Measurements from ENCODE around the gene PDGFD.

Gene PDGFD

DNA sequence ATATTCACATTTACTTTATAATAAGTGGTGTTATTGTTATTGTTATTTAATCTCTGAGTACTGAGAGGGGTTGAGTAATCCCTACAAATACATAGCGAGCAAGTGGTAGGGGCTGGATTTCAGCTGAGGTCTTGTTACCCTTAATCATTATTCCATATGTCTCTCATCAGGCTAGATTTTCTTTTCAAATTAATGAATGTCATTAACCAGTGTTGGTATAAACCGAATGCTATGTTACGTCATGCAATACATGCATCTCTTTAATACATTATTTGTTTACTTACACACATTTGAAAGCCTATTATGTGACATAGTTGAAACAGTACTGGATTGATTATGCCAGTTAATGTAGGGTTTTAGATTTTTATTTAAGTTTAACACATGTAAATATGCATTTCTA is 18.9 kb downstream of the PDGFD start:
- DNase-seq (ENCODE audit: low read depth), result no peak

DNA sequence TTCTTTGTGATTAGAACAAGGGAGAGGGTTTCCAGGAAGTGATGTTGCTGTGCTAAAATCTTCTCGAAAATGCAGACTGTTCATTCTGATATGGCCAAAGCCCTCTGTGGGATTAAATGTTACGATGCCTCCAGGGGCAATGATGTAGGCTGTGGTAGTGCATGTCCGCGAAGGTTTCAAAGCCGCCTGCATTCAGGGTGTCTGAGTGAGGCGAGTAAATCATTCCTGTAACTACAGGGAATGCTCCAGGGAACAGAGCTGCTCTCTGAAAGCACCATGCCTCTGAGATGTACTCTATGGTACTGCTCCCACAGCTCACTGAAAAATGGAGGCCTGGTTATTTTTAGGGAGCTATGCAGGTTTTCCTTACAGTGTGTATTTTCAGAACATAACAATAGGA is 21.2 kb downstream of the PDGFD start:
- no peak for DNase-seq (ENCODE audit: low read depth)

DNA sequence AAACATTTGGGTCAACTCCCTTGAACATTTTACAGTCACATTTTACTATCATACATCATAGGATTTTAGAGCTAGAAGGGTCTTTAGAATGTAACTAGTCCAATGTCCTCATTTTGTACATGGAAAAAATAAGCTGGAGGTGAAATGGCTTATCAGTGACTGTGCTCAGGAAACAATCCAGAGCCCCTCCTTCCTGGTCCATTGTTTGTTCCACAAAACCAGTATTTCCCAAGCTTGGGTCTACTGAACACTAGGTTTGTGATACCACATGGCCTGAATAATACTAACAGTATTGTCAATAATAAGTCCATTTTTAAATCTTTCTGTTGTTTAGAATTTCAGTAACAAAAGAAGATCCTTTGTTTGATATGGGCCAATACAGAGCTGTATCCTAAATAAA is 27.1 kb downstream of the PDGFD start:
- no peak for DNase-seq (ENCODE audit: low read depth)

DNA sequence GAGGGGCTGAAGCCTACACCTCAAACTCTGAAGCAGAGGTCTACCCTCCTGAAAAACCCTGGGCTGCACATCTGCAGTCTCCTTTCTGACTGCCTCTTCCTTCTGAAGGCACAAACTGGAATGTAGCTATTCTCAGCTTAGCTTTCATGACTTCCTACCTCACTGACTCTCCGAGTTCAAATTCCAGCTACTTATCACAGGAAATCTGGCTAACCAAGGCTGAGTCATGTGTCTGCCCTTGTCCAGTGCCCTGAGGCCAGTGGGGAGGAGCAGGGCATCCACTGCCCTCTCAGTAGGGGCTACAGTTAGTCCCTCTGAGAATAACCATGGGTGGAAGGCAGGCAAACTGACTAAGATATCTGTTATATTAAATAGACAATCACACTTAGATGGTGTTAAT is 29.2 kb downstream of the PDGFD start:
- DNase-seq (ENCODE audit: low read depth), result peak; percentile 74

DNA sequence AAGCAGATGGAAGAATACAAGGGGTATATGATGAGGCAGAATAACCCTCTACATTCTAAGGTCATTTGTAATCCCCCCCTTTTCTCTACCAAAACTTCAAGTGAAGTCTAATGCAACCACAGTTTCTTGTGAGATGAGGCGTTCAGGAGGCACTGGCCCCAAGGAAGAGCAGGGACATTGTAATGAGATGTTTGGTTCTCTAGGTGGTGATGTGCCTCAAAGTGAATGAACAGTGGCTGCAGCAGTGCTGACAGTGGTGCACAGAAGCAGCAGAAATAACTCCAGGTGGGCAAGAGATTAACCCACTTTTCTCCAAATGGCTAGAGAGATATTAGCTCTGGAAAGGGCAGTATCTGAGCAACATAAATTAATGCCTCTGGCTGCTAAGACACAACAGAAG is 33.8 kb downstream of the PDGFD start:
- no peak for DNase-seq (ENCODE audit: low read depth)

DNA sequence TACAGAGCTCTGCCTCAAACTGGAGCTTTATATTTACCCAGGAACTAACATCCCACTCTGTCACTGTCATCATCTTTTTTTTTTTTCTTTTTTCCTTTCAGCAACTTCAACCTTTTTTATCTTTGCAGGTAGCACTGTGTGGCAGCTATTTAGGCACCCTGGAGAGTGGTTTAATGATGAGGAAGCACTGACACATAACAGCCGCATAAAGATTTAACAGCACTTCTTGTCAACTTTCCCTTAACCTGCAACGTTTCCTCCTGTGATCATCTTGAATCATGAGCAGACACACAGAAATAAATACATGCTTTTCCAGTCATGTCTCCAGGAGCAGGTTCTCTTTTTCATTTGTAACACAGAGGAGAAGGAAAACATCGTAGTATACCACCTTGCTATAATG is 34.8 kb downstream of the PDGFD start:
- no peak for DNase-seq (ENCODE audit: low read depth)

DNA sequence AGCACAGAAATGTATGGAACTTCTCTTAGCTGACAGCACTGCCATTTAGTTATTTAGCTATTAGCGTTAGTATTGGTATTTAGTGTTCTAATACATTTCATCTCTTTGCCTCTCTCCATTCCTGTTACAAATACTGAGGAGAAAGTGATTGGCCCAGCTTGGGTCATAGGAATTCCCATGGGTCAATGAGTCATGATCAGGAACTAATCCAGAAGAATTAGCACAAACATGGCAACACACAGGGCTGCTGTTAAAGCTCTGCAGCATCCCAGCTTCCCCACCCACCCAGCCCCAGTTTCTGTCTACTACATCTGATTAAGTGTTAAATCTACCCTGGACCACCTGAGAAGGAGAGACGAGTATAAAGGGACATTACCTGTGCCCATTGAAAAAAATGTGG is 36.1 kb downstream of the PDGFD start:
- DNase-seq (ENCODE audit: low read depth), result peak; percentile 37

DNA sequence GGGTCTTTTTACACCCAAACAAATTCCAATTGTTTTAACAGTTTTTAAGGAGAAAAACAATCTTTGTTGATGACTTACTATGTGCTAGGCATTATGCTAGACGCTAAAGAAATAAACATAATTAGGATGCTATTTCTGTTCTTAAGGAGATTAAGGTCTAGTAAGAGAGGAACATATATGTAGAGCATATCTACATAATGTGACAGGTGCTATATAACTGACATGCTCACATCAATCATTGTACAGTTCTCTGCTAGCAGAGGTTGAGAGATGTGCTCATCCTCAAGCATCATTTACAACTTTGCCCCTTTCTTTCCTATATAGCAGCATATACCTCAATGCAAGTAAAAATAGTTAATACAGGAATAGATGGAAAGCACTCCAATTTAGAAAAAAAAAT is 37.5 kb downstream of the PDGFD start:
- no peak for DNase-seq (ENCODE audit: low read depth)

DNA sequence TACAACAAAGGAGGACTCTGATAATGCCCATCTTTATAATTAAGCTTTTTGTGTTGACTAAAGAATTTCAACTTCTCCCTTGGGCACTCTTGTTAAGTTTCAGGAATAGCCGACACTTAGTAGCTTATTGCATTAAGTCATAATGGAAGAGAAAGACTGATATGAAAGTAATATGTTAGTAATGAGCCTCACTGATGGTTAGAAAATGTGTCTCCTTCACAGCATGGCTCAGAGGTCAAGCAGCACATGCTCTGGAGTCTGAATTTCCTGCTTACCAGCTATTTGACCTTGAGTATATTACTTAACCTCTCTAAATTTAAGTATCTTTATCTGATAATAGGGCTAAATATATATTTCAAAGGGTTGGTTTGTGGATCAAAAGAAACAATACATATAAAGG is 39.0 kb downstream of the PDGFD start:
- no peak for DNase-seq (ENCODE audit: low read depth)

DNA sequence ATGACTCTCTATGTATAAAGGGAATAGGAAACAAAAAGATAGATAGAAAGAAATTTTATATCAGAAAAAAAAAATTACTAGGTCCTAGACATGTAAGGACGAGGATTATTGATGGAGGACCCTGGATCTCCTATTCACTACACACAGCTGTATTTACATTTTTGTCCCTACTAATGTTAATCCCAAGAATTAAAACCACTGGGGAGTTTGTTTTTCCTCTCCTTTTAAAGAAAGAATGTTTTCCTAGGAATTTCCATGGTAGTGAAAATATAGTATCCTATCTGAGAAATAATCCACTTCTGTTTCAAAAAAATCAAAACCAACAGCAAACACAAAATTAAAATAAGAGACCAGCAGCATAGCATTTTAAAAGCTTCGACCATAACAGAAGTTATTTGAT is 41.1 kb downstream of the PDGFD start:
- DNase-seq (ENCODE audit: low read depth), result no peak

DNA sequence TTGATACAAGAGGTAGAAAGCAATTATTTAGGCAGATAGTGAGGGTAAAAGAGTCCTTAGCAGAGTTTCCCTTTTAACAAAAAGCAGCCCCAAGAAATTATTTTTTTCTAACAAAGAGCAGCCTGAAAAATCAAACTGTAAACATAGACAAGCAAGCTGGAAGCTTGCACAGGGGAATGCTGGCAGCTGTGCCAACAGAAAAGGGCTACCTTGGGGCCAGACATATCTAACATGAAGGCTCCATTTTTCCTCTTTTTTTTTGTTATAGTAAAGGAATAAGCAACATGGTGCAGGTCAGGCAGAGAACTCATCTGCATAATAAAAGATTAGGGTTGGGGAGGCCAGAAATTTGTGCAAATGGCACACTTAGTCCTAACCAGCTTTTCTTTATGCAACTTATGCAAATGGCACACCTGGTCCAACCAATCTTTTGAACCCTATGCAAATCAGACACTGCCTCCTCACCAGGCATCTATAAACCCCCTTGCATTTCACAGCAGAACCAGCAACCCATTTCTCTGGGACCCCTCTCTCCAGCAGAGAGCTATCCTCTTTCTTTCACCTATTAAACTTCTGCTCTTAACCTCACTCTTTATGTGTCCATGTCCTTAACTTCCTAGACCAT is 41.8 kb downstream of the PDGFD start:
- no peak for DNase-seq (ENCODE audit: low read depth)

DNA sequence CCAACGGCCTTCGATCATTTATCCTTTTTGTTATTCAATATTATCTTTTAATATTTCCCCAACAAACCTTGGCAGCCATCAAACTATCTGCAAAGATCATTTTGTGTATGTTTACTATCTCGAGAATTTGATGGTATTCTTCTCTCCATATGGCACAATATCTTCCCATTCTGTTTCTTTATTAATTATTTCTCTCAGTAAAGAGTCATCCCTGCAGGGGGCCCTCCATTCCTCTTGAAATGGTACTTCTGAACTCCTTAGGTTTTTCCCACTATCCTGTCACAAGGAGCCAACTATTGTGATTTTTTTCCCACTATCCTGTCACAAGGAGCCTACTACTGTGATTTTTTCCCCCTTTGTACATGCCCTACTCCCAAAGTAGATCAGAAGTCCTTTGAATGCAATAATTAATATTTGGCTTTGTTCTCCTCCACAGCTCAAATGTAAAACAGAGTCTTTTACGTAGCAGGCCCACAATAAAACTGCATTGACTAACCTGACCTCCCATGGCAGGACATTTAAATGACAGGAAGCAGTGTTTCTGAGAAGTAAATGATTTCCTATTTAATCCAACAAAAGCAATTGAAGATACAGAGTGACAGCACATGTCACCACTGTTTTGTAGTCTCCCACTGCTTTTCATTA is 43.3 kb downstream of the PDGFD start:
- DNase-seq (ENCODE audit: low read depth), result no peak

DNA sequence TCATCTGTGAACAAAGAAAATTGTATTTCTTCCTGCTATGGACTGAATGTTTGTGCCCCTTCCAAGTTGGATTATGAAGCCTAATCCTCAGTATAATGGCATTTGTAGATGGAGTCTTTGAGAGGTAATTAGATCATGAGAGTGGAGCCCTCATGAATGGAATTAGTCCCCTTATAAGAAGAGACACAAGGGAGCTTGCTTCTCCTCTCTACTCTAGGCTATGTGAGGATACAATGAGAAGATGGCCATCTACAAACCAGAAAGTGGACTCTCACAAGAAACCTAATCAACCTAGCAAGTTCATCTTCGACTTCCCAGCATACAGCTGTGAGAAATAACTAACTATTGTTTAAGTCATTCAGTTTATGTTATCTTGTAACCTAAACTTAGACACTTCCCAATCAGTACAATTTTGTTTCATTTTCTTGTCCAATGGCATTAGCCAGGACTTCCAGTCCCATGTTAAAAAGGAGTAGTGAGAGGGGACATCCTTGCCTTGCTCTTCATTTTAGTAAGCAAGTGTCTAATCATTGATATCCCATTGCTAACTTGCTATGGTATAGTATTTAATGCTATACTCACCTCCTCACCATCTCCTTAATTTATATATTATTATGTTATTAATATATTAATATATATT is 45.7 kb downstream of the PDGFD start:
- DNase-seq (ENCODE audit: low read depth), result no peak

DNA sequence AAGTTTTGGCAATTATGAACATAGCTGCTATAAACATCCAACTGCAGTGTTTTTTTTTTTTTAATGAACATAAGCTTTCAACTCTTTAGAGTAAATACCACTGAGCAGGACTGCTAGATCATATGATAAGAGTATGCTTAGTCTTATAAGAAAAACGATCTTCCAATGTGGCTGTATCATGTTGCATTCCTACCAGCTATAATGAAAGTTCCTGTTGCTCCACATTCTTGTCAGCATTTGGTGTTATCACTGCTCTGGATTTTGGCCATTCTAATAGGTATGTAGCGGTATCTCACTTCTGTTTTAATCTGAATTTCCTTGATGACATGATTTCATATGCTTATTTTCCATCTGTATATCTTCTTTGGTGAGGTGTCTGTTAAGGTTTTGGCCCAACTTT is 50.4 kb downstream of the PDGFD start:
- DNase-seq (ENCODE audit: low read depth), result no peak

DNA sequence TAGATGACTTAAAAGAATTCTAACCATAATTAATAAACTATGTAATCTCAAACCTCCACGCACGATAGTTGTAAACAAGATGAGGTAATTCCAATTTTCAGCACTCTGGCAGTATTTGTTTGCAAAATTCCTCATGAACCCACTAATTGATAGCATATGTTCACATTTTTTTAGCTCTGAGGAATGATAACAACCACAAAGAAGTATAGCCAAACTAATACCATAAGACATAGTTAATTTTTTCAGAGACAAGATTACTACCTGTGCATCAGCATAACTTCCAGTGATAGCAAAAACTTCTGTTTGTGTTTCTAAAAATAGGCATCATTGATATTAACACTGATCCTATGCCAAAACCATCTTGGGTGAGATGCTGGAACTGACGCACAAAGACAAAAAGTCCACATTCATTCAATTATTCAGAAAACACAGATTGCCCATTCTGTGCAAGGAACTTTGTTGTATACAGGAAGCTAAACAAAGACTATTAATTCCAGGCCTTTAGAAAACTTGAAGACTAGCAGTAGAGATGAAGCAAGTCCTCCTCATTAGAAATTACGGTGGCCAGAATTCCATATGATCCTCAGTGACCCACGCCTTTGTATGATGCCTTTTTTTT is 57.7 kb downstream of the PDGFD start:
- peak; percentile 65 for DNase-seq (ENCODE audit: low read depth)

DNA sequence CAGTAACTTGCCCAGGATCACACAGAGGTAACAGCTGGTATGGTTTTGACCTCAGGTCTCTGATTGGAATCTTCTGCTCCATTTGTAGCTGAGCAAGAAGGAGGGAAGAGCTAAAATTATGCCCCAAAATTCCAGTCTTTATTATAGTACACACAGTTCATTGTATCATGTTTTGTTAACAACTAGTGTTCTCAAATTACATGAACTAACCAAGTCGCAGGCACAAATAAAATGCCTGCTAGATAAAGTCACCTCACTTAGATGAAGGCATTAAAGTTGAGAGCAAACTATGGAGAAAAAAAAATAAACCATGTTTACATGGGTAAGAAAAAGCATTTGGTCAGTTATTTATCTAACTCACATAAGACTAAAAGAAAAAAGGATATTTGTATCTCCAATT is 58.8 kb downstream of the PDGFD start:
- peak; percentile 34 for DNase-seq (ENCODE audit: low read depth)

DNA sequence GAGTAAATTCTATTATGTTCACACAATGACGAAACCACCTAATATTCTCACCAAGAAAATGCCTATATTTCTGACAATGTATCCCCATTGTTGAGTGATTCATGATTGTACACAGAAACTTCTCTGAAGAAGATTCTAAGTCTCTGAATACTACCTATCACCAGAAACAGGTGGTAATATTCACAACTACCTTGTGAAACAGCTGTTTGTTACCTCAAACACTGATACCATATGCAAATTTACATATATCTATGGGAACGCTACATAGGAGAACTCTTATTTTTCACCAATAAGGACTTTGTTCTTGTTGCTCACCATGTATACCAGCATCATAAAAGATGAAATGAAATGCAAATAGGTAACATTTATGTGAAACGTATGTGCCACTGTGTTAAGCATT is 59.3 kb downstream of the PDGFD start:
- DNase-seq (ENCODE audit: low read depth), result no peak

DNA sequence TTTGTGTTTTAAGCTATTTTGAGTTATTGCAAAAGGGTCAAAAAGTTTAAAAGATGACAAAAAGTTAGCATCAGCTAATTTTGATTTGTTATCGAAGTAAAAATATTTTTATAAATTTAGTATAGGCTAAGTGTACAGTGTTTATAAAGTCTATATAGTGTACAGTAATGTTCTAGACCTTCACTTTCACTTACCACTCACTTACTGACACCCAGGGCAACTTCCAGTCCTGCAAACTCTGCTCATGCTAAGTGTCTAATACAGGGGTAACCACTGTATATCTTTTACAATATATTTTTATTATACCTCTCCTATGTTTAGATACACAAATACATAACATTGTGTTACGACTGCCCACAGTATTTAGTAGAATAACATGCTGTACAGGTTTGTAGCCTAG is 59.7 kb downstream of the PDGFD start:
- DNase-seq (ENCODE audit: low read depth), result no peak

DNA sequence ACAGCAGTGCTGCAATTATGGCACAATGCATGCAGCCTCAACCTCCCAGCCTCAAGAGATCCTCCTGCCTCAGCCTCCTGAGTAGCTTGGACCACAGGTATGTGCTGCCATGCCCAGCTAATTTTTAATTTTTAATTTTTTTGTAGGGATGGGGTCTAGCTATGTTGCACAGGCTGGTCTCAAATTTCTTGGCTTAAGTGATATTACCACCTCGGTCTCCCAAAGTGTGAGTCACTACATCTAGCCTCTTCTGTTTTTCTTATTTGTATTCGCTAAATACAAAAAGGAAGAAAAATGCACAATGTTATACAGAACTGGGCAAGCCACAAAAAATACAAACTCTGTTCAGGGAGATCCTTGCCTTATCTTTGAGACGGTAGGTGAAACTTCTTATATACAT is 65.4 kb downstream of the PDGFD start:
- no peak for DNase-seq (ENCODE audit: low read depth)

DNA sequence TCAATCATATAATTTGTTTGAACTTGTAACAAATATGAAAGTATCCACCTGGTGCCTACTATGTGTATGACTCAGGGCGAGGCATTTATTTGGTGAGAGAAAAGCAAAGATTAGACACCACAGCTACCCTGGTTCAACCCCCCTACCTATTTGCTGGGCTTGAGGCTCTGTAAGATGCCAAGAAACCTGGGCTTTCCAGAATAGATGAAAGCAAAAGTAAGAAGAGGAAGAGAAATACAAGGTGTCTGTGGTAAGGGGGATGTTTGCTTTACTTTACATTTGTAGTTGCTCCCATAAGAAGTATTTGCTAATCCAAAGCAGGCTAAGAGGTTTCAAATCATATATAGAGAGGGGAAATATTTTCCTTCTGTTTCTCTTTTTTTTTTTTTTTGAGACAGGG is 65.8 kb downstream of the PDGFD start:
- no peak for DNase-seq (ENCODE audit: low read depth)

DNA sequence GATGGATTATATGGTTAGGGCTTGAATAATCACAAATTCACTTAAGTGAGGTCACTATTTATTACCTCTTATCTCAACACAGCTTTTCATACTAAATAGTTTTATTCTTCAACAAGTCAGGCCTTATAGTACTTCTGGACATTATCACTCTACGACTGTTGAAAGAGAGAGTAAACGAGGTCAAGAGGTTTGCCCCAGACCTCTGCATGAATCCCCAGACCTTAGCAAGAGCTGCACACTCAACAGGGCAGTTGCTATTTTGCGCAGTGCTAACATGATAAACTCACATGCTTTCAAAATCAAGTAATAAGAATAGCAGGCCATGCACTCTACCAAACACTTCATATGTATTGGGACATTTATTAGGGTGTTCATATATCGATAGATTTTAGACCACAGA is 67.0 kb downstream of the PDGFD start:
- no peak for DNase-seq (ENCODE audit: low read depth)

DNA sequence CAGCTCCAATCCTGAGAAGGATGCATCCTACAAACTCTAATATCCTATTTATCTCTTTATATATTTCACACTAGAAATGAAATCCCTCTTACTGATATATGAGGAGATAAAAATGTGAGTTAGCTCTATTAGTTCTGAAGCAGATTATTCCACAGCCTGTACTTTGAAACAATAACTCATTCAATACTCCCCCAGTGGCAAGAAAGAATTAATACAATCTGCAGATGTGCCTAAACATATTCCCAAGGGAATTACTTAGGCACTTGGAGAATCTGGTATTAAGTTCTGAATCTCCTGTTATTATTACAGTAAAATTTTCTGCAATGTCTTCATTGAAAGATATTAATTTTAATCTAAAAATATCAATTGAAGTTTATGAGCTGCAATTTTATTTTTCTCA is 68.2 kb downstream of the PDGFD start:
- DNase-seq (ENCODE audit: low read depth), result no peak

DNA sequence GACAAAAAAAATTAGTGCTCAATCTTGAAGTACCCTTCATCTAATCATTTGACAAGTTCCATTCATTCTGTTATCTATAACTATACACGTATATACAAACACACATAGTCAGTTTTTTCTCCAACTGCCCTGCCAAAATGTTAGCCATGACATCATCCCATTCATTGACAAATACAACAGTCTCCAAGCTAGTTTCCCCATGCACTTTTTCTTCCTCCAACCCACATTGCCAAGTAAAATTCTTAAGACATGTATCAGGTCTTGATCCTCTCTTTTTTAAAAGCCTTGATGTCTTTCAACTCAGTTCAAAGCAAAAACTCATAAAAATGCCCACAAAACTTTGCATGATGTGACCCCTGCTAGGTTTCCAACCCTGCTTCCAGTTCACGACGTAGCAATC is 69.4 kb downstream of the PDGFD start:
- DNase-seq (ENCODE audit: low read depth), result no peak

Measured in EH (cell line).